Right lobe of liver (tissue), 4 donors: ENCODE data around the gene LMTK3.

Experiments used
- POLR2A ChIP-seq: fragments of 450-650 bp; IDR thresholded peaks from one replicate; pipeline ENCODE4 v1.6.1; 2017; ENCODE audit warnings: antibody characterized with exemption, mild to moderate bottlenecking
- TF ChIP-seq, protein P1 (sequence below), 4 donors: fragments of 200-600 bp in 3 of 4; fragments of 450-650 bp in 1 of 4; IDR thresholded peaks; one replicate each; pipeline versions ENCODE4 v1.5.1 to v1.8.0; 2016 to 2022; ENCODE audit warnings: antibody characterized with exemption in 4 of 4, mild to moderate bottlenecking in 2 of 4
- donor health status: DM: no; HTN: no; CAD: no.
- donor health status: DM: no; HTN: no; CAD: no.
- donor health status: DM: no; HTN: yes; CAD: no.

GRCh38 chr19:48458016-48458415 lies 53.6 kb downstream of the LMTK3 start:
- no peak for TF ChIP-seq POLR2A
- TF ChIP-seq, protein P1, sequence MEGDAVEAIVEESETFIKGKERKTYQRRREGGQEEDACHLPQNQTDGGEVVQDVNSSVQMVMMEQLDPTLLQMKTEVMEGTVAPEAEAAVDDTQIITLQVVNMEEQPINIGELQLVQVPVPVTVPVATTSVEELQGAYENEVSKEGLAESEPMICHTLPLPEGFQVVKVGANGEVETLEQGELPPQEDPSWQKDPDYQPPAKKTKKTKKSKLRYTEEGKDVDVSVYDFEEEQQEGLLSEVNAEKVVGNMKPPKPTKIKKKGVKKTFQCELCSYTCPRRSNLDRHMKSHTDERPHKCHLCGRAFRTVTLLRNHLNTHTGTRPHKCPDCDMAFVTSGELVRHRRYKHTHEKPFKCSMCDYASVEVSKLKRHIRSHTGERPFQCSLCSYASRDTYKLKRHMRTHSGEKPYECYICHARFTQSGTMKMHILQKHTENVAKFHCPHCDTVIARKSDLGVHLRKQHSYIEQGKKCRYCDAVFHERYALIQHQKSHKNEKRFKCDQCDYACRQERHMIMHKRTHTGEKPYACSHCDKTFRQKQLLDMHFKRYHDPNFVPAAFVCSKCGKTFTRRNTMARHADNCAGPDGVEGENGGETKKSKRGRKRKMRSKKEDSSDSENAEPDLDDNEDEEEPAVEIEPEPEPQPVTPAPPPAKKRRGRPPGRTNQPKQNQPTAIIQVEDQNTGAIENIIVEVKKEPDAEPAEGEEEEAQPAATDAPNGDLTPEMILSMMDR (IDR thresholded peaks at IDR 0.05) = no peak
